ENCODE data around the gene RTN4R.
"Not testable (repeated sequence)": the region's sequence is repeated elsewhere in the genome, so short reads cannot be mapped to it uniquely, and the experiment has no call there.

The RTN4R gene

DNA sequence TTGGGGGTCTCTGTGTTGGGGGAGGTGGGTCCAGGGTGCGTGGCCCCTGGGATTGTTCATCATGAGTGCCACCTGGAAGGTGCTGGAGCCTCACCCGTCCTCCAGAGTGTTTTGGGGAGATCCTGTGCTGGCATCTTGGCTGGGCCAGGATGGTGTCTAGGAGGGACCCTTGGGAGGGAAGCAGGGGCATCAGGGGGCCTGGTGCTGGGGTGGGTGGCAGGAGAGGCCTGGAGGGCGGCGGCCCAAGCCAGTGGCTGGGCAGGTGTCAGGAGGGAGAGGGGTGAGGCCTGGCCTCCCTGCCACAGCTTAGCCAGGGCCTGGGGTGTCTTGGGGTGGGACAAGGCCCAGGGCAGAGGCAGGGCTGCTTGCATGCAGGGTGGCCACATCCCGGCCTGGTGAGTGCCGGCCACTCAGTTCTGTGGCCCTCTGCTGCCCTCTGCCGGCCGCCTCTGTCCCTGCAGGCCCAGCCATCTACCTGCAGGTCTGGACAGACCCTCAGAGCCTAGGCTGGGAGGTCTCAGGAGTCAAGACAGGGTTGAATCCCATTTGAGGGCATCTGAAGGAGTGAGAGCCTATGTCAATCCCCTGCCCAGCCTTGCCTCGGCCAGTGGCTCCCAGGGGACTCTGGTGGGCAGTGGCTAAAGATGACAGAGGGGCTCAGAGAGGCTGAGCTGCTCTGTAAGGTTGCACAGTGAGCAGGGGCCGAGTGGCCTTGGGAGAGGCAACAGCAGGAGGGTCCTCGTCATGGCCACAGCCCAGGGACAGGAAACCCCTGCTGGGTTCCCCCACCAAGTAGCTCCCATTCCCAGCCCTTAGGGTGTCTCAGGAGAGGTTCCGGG lies 17.6 kb upstream of the RTN4R start:
- DNase-seq: peak; percentile 6 to 49 (median 8)

DNA sequence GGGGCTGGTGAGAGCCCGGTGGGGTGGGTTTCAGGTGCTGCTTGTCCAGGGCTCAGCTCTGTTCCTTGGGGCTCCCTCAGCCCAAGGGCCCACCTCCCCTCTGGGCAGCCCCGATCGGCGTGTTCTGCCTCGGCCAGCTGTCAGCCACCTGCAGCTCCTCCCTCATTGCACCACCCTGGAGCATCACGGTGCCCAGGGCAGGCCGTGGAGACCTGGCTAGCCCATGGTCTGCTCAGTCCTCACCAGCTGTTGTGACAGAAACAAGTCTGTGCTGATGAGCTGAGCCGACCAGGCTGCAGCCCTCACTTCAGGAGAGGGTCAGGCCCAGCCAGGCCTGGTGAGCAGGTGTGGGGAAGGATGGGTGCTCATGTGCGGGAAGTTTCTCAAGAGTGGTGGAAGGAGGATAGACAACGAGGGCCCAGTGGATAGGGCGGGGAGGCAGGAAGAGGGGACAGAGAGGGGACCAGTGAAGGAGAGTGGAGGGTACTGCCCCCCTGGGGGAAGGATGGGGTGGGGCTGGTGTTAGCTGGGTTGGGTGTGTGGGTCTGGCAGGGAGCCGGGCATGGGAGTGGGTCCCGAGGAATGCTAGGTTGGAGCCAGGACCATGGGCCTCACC lies 16.5 kb upstream of the RTN4R start:
- DNase-seq: no peak

DNA sequence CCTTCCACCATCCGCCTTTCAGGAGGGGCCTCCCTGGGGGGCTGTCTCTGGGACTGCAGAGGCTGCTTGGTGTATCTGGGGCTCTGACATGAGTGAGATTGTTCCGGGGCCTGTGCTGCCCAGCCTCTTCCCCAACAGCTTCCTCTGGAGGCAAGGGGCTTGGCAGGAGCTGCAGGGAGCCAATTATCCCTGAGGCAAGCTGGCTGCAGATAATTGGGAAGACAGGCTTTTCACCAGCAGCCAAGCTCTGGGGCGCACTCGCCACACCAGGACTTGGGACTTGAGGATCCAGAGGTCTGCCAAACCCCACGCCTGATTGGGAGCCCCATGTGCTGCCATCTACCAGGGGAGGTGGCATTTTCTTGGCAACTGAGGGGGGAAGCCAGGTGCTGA lies 15.6 kb upstream of the RTN4R start:
- peak in 2 of 3 experiments; percentile 21 to 54 for DNase-seq

DNA sequence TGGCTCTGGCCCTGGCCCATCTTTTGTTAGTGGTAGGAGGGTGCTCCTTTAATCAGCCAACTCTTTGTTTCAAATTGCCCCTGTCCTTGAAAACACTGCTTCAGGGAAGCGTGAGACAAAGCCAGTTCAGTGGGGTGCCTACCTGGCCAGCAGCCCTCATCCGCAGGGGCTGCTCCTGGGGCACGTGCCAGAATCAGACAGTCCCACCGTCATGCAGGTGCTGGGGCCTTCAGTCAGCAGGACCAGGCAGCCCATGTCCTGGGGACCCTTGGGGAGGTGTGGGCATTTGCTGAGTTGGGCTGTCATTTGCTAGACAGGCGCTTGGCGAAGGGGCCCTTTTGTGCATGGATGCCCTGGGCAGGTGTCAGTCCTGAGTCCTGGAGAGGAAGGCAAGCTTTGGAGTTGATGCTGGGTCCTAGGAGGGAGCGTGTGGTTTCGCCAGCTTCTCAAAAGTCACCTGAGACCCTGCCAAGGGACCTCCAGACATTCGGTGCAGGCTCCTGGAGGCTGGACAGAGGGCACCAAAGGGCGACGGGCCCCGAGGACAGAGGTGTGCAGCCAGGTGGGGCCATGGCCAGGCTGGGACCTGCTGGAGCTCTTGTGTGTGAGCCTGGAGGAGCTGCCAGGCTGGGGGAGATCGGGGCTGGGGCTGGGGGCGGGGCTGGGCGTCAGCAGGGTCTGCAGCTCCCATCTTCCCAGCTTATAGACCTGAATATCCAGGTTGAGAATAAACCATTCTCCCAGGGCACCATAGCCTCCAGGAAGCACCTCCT lies 15.0 kb upstream of the RTN4R start:
- DNase-seq: peak in 1 of 3 experiments; percentile 25

DNA sequence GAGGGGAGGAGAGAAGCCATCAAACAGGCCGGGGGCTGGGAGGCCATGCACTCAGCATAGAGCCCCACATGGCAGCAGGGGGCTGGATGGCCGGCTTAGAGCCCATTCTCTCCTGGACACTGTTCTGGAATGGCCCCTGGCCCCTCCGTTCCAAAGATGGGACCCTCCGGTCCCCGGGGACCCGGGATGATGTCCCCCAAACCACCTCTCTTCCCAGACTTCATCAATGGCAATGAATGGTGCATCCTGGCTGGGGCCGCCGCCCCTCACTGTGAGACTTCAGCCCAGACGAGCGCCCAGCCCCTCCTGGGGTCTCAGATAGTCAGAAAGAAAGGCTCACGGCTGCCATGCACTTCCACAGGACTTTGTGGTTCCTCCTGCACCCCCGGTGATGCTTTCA lies 13.8 kb upstream of the RTN4R start:
- DNase-seq: no peak

DNA sequence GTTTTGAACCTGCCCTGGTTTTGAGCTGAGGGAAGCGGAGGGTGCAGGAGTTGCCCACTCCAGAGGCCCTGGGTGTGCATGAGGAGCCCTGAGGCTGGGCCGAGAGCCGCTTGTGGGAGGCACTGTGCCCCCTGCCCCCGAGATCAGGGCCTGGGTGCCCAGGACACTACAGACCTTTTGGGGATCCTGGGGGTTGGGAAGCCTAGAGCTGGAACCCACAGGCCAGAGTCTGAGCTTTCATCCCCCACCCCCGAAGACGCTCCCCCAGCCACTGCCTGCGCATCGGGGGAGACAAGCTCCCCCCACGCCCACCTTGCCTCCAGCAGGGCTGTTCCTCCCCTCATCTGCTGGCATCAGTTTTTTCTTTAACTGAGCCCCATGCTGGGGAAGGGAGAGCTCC lies 13.4 kb upstream of the RTN4R start:
- not testable (repeated sequence) for DNase-seq

DNA sequence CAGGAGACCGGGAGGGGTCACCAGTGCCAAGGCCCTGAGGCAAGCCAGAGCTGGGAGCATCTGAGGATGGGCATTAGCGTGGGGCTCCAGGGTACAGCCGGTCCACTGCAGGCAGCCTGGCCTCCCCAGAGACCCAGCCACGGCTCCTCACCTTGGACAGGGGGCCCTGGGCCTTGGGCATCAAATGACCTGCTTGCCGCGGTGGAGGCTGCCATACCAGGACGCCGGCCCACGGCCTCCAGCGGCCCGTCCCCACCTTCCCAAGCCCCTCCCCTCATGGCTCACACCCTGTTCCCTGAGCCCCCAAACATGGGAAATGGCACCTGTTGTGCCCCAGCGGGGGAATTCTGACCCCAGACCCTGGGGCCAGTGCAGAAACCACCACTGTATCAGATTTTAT lies 12.7 kb upstream of the RTN4R start:
- no peak for DNase-seq

DNA sequence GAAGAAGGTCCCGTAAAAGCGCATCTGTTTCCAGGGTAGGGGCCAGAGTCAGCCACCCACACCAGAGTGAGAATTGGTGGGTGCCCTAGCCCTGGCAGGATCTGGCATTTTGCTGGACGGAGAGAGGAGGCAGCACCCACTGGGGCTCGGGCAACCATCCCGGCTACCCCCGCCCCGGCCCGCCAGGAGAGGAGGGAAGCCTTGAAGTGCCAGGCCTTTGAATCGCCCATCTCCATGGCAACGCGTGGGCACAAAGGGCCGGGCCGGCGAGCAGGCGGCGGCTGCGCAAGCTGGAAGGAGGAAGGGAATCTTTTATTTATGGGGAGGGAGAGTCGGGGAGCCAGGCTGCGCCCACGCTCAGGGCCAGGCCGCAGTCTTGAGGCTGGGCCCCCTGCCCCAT lies 12.0 kb upstream of the RTN4R start:
- peak in 2 of 3 experiments; percentile 37 to 67 for DNase-seq

DNA sequence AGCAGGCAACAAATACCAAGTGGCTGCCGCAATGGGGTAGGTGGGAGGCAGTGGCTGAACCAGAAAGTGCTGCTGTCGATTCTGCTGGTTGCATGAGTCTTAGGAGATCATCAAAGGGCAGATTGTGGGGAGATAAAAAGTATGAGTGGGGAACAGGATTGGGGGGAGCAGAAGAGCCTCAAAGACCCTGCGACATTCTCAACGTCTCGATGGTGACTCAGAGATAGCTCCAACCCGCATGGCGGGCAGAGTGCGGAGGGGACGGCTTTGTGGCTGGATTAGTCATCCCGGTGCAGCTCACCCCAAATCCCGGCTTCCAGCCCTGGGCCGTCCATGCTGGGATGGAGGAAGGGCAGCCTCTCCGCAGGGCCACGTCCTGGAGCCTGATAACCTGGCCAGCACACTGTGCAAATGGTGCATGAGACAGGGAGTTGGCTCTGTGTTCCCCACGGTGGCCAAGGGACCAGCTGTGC lies 11.6 kb upstream of the RTN4R start:
- no peak for DNase-seq

DNA sequence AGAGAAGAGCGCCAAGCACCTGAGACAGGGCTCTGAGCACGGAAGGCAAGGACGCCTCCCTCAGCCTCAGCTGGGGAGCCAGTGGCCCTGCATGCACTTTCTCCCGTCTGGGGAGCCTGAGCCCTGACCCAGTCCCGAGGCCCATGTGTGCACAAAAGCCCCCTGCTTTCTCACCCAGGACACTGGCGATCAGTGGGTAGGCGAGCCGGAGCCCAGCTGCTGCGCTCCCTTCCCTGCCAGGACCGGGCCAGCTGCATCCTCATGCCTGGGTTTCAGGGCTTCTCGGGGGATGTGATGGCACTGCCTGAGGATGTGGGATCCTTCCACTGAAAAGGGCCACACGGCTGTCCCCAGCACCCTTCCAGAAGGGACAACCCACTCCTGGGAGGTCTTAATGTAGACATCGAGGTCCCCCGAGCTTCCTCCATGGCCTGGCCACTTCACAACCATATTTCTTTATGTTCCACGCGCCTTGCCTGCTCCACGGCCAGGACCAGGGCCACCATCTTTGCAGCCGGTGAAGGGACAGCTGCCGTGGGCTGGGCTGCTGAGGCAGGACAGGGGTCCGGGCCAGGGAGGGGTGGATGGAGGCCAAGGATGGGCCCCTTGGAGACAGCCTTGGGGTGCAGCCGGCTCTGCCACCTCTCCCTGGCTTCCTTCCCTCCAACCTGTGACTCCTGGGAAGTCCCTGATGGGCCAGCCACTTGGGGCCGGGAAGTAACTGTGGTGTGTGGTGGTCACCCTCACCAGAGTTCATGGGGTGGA lies 10.8 kb upstream of the RTN4R start:
- not testable (repeated sequence) for DNase-seq

DNA sequence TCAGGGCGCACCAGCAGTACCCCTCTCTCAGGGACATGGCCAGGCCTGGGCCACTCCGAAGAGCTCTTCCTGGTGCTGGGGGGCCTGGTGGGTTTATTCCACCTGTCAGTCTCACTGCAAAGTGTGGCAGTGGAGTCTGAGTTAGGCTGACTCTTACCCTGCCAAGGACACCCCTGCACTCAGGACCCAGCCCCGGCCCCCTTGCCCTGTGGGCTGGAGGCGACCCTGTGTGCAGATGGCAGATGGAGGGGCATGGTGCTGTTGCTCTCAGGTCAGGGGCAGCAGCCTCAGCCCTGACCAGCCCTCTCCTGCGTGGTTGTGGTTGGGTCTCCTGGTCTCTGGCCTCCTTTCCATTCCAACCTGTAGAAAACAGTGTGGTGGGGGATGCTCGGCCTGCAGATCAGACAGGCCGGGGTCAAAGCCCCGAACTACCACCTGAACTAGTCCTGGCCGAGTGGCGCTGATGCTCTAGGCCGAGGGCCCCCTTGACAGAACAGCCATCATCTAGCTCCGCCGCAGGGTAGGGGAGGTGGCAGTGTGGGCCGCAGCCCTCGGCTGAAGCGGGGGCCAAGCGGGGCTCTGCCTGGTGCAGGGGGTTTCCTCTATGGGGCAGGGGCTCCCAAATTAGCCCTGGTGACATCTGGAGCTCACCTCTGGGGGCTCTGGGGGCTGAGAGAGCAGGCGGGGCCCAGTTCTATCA lies 10.0 kb upstream of the RTN4R start:
- not testable (repeated sequence) for DNase-seq

DNA sequence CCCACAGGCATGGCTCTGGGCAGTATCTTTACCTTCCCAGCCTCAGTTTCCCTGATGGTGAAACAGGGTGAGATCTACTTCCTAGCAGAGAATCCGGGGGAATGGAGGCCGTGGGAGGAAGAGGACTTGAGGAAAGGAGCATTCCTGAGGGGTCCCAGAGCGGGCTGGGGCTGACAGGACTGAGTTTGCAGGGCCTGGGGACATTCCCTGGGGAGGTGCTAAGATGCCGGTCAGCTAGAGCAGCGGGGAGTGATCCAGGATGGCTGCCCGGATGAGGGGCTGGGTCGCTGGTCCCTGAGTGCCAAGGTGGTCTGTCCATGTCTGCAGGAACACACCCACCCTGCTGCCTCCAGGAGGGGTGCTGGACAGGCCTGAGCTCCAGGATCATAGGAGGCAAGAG lies 8.3 kb upstream of the RTN4R start:
- no peak for DNase-seq

DNA sequence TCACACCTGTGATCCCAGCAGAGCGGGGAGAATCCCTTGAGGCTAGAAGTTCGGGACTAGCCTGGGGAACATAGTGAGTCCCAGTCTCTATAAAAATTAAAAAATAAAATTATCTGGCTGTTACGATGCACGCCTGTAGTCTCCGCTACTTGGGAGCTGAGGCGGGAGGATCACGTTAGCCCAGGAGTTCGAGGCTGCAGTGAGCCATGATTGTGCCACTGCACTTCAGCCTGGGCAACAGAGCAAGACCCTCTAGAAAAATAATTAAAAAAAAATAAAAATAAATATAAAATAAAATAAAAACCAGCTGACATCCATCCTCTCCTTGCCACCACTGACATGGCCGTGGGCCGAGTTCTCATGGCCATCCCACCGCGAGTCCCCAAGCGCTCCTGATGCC lies 7.7 kb upstream of the RTN4R start:
- no peak for DNase-seq

DNA sequence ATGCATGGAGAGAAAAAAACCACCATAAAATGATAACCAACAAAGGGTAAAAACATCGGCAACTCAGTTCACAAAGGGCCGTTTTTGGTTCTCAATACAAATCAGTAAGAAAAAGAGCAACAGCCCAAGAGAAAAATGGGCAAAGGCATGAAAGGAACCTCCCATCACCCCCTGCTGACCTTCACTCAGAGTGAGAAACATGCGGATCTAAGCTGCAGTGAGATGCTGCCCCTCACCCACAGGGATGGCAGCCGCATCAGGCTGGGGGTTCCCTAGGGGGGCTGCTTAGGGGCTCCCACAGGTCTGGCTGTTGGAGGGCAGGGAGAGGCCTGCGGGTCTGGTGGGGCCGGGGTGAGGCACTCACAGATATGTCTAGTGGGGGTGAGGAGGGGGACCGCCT lies 7.2 kb upstream of the RTN4R start:
- DNase-seq: not testable (repeated sequence)

DNA sequence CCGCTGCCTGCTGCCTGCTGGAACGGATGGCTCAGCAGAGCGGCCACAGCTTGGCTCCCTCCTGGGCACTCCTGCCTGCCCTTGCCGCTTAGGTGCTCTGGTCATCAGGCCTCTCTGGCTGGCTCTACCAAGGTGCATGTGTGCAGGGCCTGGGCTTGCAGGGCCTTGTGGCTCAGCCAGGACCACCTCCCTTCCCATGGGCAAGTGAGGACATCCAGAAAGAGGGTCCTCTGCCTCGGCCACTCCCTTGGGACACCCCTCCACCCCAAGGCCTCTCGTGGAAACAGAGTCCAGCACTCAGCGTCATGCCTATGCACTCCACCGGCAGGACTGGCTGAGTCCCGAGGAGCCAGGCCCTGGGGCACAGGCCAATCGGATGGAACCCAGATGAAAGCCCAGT lies 6.3 kb upstream of the RTN4R start:
- DNase-seq: not testable (repeated sequence)

DNA sequence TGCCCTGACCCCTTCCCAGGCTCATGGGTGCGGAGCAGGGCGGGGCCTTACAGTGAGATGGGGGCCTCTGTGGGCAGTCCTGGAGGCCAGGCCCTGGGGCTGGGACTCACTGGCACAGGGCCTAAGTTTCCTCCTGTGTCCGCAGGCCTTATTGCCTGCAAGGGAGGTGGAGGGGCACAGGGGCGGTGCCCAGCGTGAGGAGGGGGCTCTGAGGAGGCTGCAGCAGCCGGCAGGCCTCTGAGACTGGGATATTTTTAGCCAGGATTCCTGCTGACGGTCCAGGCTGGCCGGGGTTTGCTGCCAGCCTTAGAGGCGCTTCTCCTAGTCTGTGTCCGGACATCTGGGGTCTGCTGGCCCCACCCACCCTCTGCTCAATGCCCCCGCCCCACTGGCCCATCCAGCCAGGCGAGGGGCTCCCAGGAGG lies 5.7 kb upstream of the RTN4R start:
- no peak for DNase-seq

DNA sequence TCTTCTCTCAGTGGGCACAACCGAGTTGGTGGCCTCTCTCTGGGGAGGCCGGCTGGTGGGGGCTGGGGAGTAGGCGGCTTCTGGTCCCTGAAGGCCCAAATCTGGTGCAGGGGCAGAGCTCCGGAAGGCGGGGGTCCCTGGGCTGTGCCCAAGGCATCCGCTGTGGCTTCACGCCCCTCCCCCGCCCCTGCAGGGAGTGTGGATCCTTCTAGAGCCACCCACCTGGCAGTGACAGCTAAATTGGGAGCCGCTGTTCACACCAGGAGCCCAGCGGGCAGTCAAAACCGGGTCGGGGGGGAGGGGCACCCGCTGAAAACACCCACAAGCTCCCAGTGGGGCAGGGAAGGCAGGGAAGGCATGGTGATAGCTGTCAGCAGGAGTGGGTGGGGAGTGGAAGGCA lies 4.6 kb upstream of the RTN4R start:
- no peak for DNase-seq

DNA sequence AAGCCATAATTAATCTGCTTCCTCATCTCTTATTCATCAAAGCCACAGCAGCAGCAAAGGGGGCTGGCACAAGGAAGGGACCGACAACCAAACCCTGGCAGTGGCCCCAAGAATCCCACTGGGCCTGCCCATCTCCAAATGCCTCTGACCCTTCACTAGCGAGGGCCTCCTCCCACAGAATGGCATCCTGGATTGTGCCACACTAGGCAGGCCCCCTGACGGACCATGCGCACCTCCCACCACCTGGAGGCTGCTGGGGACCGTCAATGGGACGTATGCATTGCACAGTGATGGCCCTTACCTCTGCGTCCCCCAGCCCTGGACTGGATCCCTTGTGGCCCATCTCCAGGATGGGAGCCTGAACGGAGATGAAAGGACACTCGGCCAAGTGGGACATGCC lies 4.1 kb upstream of the RTN4R start:
- DNase-seq: no peak

DNA sequence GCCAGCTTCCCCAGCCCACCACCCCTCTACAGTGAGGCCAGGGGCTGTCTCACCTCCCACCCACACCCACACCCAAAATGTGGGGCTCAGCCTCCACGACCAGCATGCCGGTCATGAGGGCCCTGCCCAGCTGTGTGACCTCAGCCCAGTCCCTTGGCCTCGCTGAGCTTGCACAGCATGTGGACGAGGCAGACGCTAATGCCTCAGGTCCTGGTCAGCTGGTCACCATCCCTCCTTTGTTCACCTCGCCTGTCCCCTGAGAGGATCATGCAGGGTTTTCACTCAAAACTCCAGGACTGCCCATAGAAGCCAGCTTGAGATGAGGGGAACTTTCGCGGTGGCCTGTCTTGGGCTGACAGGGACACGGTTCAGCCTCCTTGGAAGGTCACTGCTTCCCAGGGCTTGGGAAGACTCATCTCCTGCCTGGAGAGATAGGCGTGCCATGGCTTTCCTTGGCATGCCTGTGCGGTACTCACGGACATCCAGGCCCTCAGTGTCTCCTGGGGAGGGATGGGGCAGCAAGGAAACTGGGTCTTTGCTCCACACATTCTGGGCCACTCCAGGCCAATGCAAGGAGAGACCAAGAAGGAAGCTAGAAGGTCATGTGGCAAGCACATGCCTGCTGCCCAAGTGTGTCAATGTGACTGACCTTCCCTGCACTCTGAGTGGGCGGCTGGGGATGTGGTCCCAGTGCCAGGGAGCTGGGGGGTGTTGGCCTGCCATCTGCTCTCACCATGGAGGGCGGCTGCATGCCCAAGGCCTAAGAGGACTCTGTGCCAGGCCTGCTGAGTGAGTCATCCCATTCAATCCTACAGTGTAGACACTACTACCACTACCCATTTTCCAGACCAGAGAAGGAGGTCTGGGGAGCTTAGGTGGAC lies 3.2 kb upstream of the RTN4R start:
- DNase-seq: no peak

DNA sequence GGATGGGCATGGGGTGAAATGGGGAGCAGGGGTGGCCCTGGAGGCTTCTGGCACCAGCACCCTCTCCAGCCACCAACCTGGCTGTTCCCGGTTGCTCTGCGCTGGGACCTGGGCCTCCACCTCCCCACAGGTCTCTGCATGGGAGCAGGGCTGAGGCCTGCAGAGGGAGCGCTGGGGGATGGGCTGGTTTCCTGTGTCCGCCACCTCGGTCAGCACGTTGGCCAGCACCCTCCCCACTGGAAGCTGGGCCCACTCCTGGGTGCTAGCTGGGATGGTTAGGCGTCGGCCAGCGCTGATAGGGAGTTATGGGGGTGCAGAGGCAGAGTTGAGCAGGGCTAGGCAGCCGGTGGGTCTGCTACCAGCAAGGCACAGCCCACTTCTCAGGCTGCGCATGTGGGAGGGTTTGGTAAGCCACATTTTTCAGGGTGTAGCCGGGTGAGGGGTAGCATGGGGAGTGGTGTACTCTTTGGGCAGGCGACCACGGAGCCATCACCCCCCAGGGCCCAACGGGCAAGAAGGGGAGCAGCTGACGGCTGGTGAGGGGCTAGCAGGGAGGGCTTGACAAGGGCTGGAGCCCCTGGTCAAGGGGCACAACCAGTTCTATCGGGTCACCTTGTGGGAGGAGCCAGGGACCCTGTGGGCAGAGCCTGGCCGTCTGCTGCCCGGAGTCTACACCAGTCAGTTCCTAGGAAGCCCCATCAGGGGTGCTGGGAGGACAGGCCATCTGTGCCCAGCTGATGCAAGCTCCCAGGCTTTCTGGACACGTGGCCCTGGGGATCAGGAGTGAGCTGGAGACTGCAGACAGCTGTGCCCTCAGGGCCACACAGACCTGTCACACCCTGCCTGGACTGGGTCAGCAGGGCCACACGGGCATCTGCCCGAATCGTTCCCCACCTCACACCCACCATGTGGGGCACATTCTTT lies 2.3 kb upstream of the RTN4R start:
- DNase-seq: not testable (repeated sequence)

Measured in NCI-H1417 (cell line).